Activated naive CD8-positive, alpha-beta T cell treated with anti-CD3 and anti-CD28 coated beads, Interleukin-2, amount 50 U/mL, for 24 hours (primary cell): Measurements from ENCODE around the gene CREB1.

ENCODE experiments used
- ATAC-seq: fragments of 150-1000 bp; cut with Tn5 transposase; one replicate; pipeline ENCODE4 v1.10.0; 2021
- DNase-seq: peaks from one replicate; pipeline ENCODE4 v3.0.0; 2021
- H3K27ac Mint-ChIP-seq: one replicate; pipeline ENCODE4 v1.8.0; 2021; ENCODE audit warnings: mild to moderate bottlenecking, mixed read lengths
- H3K27me3 Mint-ChIP-seq: one replicate; pipeline ENCODE4 v1.8.0; 2021; ENCODE audit warnings: mixed read lengths
- H3K36me3 Mint-ChIP-seq: one replicate; pipeline ENCODE4 v1.8.0; 2021; ENCODE audit warnings: low read depth, mixed read lengths
- H3K4me1 Mint-ChIP-seq: one replicate; pipeline ENCODE4 v1.8.0; 2021; ENCODE audit warnings: mixed read lengths
- H3K4me3 Mint-ChIP-seq: one replicate; pipeline ENCODE4 v1.8.0; 2021; ENCODE audit warnings: mild to moderate bottlenecking, moderate library complexity, mixed read lengths
- H3K9me3 Mint-ChIP-seq: one replicate; pipeline ENCODE4 v1.8.0; 2021; ENCODE audit warnings: mixed read lengths

CREB1 gene

DNA sequence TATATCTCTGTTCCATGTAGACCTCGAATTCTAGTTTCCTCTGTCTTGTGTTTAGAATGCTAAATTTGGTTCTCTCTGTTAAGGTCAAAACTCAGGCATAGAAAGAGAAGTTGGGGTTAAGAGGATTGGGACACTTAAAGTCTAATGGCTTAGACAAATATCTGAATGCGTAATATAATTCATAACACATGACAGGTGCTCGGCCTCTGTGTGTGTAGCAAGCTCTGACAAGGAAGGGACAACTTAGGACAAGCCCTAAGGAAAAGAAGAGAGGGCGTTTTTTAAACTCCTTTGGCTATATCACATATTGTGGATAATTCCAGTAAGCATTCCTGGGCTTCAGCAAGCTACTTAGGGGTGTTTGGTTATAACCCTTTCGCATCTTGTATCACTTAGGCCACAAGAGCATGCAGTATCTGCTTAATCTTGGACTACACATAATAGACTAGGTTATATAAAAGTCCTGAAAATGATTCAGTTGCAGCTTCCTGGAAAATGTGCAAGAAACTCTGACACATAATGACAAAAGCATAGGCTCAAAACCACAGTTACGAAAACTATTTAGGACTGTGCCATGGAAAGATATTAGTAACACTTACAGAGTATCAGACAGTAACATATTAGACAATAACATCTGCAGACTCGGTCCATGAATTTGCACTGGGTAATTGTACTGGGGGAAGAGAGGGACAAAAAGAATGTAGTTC, 16.1 kb upstream of the CREB1 start:
- H3K4me3 Mint-ChIP-seq: peak overlapping the region; percentile 25
- H3K9me3 Mint-ChIP-seq: peaks cover 2% of the 10 kb centered on the region
- ATAC-seq (peak; percentile 90), DNase-seq (no peak)
- H3K27me3 Mint-ChIP-seq: no peaks in the 10 kb centered on the region
- no peaks in the 10 kb centered on the region for H3K36me3 Mint-ChIP-seq
- H3K4me1 Mint-ChIP-seq: peaks cover 57% of the 10 kb centered on the region
- H3K27ac Mint-ChIP-seq: peak overlapping the region; percentile 88

DNA sequence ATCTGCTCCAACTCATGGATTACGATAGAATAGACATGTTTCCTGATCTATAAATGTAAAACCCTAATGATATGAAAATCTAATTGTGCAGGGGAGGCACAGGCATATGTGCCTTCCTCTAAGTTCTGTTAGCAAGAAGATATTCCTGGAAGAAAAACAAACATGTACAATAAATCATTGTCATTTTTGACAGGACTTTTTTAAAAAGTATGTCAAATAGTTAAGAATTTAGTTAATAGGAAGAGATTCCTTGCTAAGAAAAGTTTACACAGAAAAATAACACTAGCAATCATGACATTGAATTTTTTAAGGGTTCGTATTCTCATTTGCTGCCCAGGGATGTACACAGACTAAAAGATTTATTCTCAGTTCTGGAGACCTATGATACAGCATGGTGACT, 15.3 kb upstream of the CREB1 start:
- DNase-seq (no peak), ATAC-seq (no peak)
- Mint-ChIP-seq H3K9me3 (no peaks in the 10 kb centered on the region), H3K27me3 (no peaks in the 10 kb centered on the region), H3K4me3 (peak overlapping the region; percentile 12), H3K27ac (peak overlapping the region; percentile 88), H3K36me3 (peaks cover 5% of the 10 kb centered on the region), H3K4me1 (peaks cover 59% of the 10 kb centered on the region)

GRCh38 chr2:207515671-207516070, 14.1 kb upstream of the CREB1 start:
- Mint-ChIP-seq H3K9me3 (no peaks in the 10 kb centered on the region), H3K4me3 (no peak overlapping the region), H3K36me3 (peaks cover 5% of the 10 kb centered on the region), H3K27me3 (no peaks in the 10 kb centered on the region), H3K27ac (peak overlapping the region; percentile 2), H3K4me1 (peaks cover 61% of the 10 kb centered on the region)
- ATAC-seq (peak; percentile 44), DNase-seq (no peak)

GRCh38 chr2:207516206-207516605, 13.6 kb upstream of the CREB1 start:
- Mint-ChIP-seq H3K9me3 (no peaks in the 10 kb centered on the region), H3K4me1 (peaks cover 61% of the 10 kb centered on the region), H3K4me3 (no peak overlapping the region), H3K36me3 (peaks cover 5% of the 10 kb centered on the region), H3K27me3 (no peaks in the 10 kb centered on the region), H3K27ac (no peak overlapping the region)
- no peak for DNase-seq
- ATAC-seq: no peak

- peaks cover 7% of the 10 kb centered on the region for H3K36me3 Mint-ChIP-seq
- H3K27me3 Mint-ChIP-seq: no peaks in the 10 kb centered on the region
- H3K4me1 Mint-ChIP-seq: peaks cover 59% of the 10 kb centered on the region
- no peak overlapping the region for H3K27ac Mint-ChIP-seq
- DNase-seq (no peak), ATAC-seq (no peak)
- no peak overlapping the region for H3K4me3 Mint-ChIP-seq
- no peaks in the 10 kb centered on the region for H3K9me3 Mint-ChIP-seq
Measured at GRCh38 chr2:207523005-207523404, 6.8 kb upstream of the CREB1 start.

- Mint-ChIP-seq H3K27ac (peak overlapping the region; percentile 78), H3K27me3 (peaks cover 4% of the 10 kb centered on the region), H3K4me3 (no peak overlapping the region), H3K4me1 (peaks cover 63% of the 10 kb centered on the region), H3K9me3 (no peaks in the 10 kb centered on the region), H3K36me3 (peaks cover 4% of the 10 kb centered on the region)
- no peak for ATAC-seq
- DNase-seq: no peak
Measured at GRCh38 chr2:207525296-207525695, 4.5 kb upstream of the CREB1 start.

DNA sequence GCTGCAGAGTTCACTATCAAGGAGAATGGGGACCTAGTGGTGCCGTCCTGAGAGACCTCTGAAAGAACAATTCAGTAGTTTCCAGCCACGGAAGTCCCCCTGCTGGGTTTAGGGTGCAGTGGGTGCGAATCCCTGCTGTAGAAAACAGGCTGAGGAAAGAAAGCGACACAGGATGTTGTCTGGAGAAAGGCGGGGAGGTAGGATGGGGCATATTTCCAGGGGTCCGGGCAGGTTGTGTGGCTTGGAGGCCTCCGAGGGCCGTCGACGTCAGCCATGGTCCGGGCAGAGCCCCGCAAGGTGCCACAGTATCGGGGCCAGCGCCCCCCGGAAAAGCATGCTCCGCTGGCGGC, 807 bp upstream of the CREB1 start:
- Mint-ChIP-seq H3K36me3 (peaks cover 28% of the 10 kb centered on the region), H3K4me3 (peak overlapping the region; percentile 96), H3K27ac (peak overlapping the region; percentile 100), H3K4me1 (peaks cover 61% of the 10 kb centered on the region), H3K27me3 (peaks cover 4% of the 10 kb centered on the region), H3K9me3 (no peaks in the 10 kb centered on the region)
- DNase-seq (peak; percentile 64), ATAC-seq (peak; percentile 22)

DNA sequence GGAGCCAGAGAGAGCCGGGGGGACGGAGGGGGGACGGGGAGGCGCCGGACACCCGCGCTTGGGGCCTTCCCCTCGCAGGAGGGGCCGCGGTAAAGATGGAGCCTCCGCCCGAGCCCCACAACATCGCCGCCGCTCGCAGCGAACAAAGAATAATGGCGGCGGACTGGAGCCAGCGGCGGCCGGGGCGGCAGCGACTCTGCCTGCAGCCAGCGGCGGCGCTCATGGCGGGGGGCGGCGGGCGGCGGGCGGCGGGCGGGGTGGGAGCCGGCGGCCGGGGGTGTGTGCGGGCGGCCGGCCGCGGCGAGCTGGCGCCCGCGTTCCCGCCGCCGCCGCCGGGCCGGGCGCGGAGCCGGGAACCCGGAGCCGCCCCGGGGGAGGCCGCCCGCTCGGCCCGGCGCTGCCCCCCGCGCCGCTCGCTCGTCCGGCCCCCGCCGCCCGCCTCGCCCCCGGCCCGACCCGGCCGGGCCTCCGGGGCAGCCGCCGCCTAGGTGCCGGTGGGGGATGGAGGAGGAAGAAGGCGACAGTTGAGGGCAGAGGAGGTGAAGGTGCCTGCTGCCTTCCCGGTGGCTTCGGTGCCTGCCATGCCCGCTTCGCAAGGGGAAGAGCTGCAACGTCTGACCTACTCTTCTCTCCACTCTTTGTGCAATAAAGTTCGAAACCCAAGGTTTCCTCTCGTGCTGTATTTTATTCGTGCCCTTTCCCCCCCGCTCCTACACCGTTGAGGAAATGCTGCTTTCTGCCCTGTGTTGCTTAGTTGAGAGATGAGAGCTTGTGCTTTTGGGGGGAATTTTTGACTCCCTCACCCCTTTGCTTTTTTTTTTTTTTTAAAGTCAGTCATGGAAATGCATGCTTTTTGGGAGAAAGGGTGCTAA, 634 bp downstream of the CREB1 start:
- Mint-ChIP-seq H3K27ac (peak overlapping the region; percentile 100), H3K27me3 (peaks cover 4% of the 10 kb centered on the region), H3K36me3 (peaks cover 31% of the 10 kb centered on the region), H3K4me3 (peak overlapping the region; percentile 96), H3K4me1 (peaks cover 67% of the 10 kb centered on the region), H3K9me3 (no peaks in the 10 kb centered on the region)
- ATAC-seq (peak; percentile 4), DNase-seq (peak; percentile 42)

DNA sequence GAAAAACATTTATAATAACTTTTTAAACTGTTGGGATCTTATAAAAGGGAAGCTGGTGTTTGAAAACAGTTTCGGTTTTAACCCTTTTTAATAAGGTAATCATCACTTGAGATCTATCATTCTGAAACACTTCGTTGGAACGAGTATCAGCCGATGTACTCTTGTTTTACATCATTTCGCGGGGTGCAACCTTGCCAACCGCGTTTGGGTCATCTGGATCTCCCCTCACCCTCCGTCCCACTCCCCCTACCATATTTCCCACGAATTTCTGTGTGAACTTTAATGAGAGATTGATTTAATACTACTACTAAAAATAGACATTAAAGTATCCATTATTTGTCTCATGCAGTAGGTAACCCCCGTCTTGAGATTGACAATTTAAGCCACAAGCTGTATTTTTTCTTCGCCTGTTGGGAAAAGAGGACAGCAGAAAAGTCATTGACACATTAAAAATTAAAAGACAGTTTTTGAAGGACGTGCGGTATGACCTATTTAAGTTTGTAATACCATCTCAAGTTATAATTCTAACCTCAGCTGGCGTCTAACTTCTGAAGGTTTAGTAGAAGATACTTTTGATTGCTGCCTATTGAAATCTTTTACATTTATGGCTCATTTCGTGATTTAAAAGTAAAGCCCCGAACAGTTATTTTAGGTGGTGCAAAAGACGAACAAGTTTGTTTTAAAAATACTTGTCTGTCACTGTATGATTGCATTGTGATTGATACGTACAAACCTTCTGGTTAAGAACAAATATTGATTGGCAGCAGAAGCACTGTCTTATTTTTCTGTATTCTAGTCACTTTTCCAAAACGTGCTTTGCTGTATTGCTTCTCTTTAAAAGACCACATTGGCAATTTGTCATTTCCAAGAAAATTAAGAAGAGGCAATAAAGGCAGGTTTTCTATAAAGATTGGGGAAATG, 1.5 kb downstream of the CREB1 start:
- H3K36me3 Mint-ChIP-seq: peaks cover 32% of the 10 kb centered on the region
- H3K4me3 Mint-ChIP-seq: peak overlapping the region; percentile 94
- H3K27ac Mint-ChIP-seq: peak overlapping the region; percentile 98
- no peaks in the 10 kb centered on the region for H3K9me3 Mint-ChIP-seq
- no peak for ATAC-seq
- H3K4me1 Mint-ChIP-seq: peaks cover 59% of the 10 kb centered on the region
- peaks cover 4% of the 10 kb centered on the region for H3K27me3 Mint-ChIP-seq
- peak; percentile 42 for DNase-seq

GRCh38 chr2:207532676-207533075, 2.9 kb downstream of the CREB1 start:
- peak overlapping the region; percentile 94 for H3K4me3 Mint-ChIP-seq
- peak overlapping the region; percentile 98 for H3K27ac Mint-ChIP-seq
- H3K27me3 Mint-ChIP-seq: peaks cover 4% of the 10 kb centered on the region
- H3K36me3 Mint-ChIP-seq: peaks cover 36% of the 10 kb centered on the region
- H3K9me3 Mint-ChIP-seq: no peaks in the 10 kb centered on the region
- DNase-seq (no peak), ATAC-seq (no peak)
- peaks cover 52% of the 10 kb centered on the region for H3K4me1 Mint-ChIP-seq

DNA sequence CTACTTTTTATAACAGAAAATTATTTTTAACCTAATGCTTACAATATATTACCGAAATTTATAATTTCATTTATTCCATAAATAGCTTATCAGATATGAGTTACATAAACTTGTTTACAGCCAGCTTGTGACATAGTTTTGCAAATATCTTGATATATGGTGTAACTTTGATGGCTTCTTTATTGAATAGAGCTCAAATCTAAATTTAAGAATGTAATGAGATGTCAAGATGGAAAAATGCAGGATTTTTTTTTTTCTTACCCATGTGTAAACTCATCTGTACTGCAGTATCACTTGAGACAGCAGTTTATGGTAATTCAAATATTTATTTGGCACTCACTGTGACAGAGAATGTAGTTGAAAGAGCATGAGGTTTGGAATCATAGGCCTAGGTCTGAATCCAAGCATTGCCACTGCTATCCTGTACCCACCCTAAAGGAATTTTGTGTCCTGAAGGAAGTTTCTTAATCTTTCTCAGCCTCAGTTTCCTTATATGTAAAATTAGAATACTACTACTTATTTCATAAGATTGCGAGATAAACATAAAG, 3.8 kb downstream of the CREB1 start:
- DNase-seq: no peak
- Mint-ChIP-seq H3K4me1 (peaks cover 52% of the 10 kb centered on the region), H3K27ac (peak overlapping the region; percentile 57), H3K27me3 (peaks cover 4% of the 10 kb centered on the region), H3K9me3 (no peaks in the 10 kb centered on the region), H3K36me3 (peaks cover 41% of the 10 kb centered on the region), H3K4me3 (peak overlapping the region; percentile 94)
- ATAC-seq: no peak

DNA sequence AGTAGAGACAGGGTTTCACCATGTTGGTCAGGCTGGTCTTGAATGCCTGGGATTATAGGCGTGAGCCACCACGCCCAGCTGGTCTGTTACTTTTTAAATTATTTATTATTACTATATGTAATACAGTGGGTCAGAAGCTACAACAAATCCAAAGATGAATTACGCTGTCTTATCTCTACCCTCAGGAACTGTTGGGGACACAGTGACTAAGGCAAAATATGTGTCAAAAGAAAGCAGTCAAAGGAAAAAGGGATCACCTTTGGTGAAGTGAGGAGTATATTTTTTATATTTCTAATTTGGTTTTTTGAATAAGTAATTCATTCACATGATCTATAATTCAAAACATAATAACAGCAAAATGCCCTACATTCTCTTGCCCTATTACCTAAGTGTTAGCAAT, 4.7 kb downstream of the CREB1 start:
- H3K9me3 Mint-ChIP-seq: no peaks in the 10 kb centered on the region
- peak overlapping the region; percentile 35 for H3K4me3 Mint-ChIP-seq
- DNase-seq (no peak), ATAC-seq (no peak)
- H3K27me3 Mint-ChIP-seq: peaks cover 4% of the 10 kb centered on the region
- H3K27ac Mint-ChIP-seq: peak overlapping the region; percentile 76
- H3K4me1 Mint-ChIP-seq: peaks cover 52% of the 10 kb centered on the region
- peaks cover 45% of the 10 kb centered on the region for H3K36me3 Mint-ChIP-seq

DNA sequence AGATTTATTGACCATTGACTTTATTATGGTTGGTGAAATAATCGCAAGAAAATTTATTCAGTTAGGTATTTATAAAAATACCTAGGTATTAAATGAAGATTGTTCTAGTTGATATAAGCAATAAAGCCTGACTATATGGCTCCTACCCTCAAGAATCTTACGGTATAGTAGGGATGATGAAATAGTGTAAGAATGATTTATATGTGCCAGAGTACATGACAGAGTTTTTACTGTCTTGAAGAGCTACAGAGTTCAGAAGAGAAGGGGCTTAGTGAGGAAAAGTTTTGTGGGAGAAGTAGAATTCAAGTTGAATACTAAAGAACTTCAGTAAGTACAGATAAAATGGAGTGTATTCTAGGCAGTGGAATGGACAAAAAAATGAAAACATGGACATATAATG, 9.7 kb downstream of the CREB1 start:
- peaks cover 42% of the 10 kb centered on the region for H3K36me3 Mint-ChIP-seq
- no peak overlapping the region for H3K4me3 Mint-ChIP-seq
- DNase-seq (no peak), ATAC-seq (no peak)
- no peaks in the 10 kb centered on the region for H3K9me3 Mint-ChIP-seq
- H3K27me3 Mint-ChIP-seq: no peaks in the 10 kb centered on the region
- peaks cover 65% of the 10 kb centered on the region for H3K4me1 Mint-ChIP-seq
- H3K27ac Mint-ChIP-seq: no peak overlapping the region

- Mint-ChIP-seq H3K27ac (no peak overlapping the region), H3K4me1 (peaks cover 64% of the 10 kb centered on the region), H3K4me3 (no peak overlapping the region), H3K36me3 (peaks cover 48% of the 10 kb centered on the region), H3K27me3 (no peaks in the 10 kb centered on the region), H3K9me3 (no peaks in the 10 kb centered on the region)
- ATAC-seq (no peak), DNase-seq (no peak)
Measured at GRCh38 chr2:207540431-207540830, 10.7 kb downstream of the CREB1 start.
